H9 (cell line): ENCODE results near the gene VRK1. TPM values are rescaled to one million over a fixed set of nuclear protein-coding genes. Genes with fewer than 3 reads are reported as not detected.

Source experiments
- DNase-seq: peaks from one replicate; pipeline ENCODE4 v3.0.0-alpha.2; 2017
- H2AFZ ChIP-seq: one replicate; pipeline ENCODE4 v1.6.1; 2013; ENCODE audit warnings: mild to moderate bottlenecking, low read length, control low read depth, moderate library complexity
- H2AK5ac ChIP-seq: 2 replicates; pipeline ENCODE4 v1.6.1; 2013; ENCODE audit warnings: low read length, control low read depth, mixed read lengths; ENCODE audit not compliant: insufficient read length
- H2BK120ac ChIP-seq: one replicate; pipeline ENCODE4 v1.6.1; 2013; ENCODE audit warnings: low read depth, mild to moderate bottlenecking, low read length, control low read depth, inconsistent platforms; ENCODE audit not compliant: poor library complexity, severe bottlenecking
- H2BK12ac ChIP-seq: 2 replicates; pipeline ENCODE4 v1.6.1; 2013; ENCODE audit warnings: low read length, control low read depth, mixed read lengths, low read depth; ENCODE audit not compliant: insufficient read length
- H2BK15ac ChIP-seq: 2 replicates; pipeline ENCODE4 v1.6.1; 2013; ENCODE audit warnings: low read depth, low read length, control low read depth
- H2BK20ac ChIP-seq: one replicate; pipeline ENCODE4 v1.6.1; 2013; ENCODE audit warnings: low read depth, mild to moderate bottlenecking, low read length, control low read depth, inconsistent platforms; ENCODE audit not compliant: poor library complexity, severe bottlenecking
- H2BK5ac ChIP-seq: 2 replicates; pipeline ENCODE4 v1.6.1; 2013; ENCODE audit warnings: low read length, control low read depth, mixed read lengths; ENCODE audit not compliant: insufficient read length
- H3K14ac ChIP-seq: 2 replicates; pipeline ENCODE4 v1.6.1; 2013; ENCODE audit warnings: low read length, control low read depth; ENCODE audit not compliant: insufficient read depth
- H3K18ac ChIP-seq: 2 replicates; pipeline ENCODE4 v1.6.1; 2013; ENCODE audit warnings: low read depth, mild to moderate bottlenecking, mixed read lengths, low read length, control low read depth; ENCODE audit not compliant: insufficient read length
- H3K23ac ChIP-seq: 2 replicates; pipeline ENCODE4 v1.6.1; 2013; ENCODE audit warnings: low read length, control low read depth, mixed read lengths, low read depth; ENCODE audit not compliant: insufficient read length
- H3K23me2 ChIP-seq: 2 replicates; pipeline ENCODE4 v1.6.1; 2013; ENCODE audit warnings: low read depth, mild to moderate bottlenecking, mixed read lengths, low read length, control low read depth; ENCODE audit not compliant: insufficient read length, poor library complexity, severe bottlenecking
- H3K27ac ChIP-seq: 2 replicates; pipeline ENCODE4 v1.5.1; 2013; ENCODE audit warnings: low read length, control low read depth, mixed read lengths, low read depth; ENCODE audit not compliant: insufficient read length
- H3K27me3 ChIP-seq: 2 replicates; pipeline ENCODE4 v1.6.1; 2013; ENCODE audit warnings: low read length, control low read depth, inconsistent platforms; ENCODE audit not compliant: insufficient read depth
- H3K4ac ChIP-seq: 2 replicates; pipeline ENCODE4 v1.6.1; 2013; ENCODE audit warnings: low read depth, mild to moderate bottlenecking, control low read depth, inconsistent platforms, low read length, moderate library complexity
- H3K4me1 ChIP-seq: 2 replicates; pipeline ENCODE4 v1.6.1; 2013; ENCODE audit warnings: low read length, control low read depth, inconsistent platforms; ENCODE audit not compliant: insufficient read depth
- H3K4me2 ChIP-seq: 2 replicates; pipeline ENCODE4 v1.6.1; 2013; ENCODE audit warnings: low read length, control low read depth, mixed read lengths; ENCODE audit not compliant: insufficient read length, insufficient read depth
- H3K56ac ChIP-seq: 2 replicates; pipeline ENCODE4 v1.6.1; 2013; ENCODE audit warnings: low read depth, mild to moderate bottlenecking, mixed read lengths, low read length, control low read depth; ENCODE audit not compliant: insufficient read length
- H3K79me1 ChIP-seq: 2 replicates; pipeline ENCODE4 v1.6.1; 2013; ENCODE audit warnings: low read depth, mild to moderate bottlenecking, moderate library complexity, low read length, control low read depth, inconsistent platforms; ENCODE audit not compliant: insufficient read depth, poor library complexity, severe bottlenecking
- H3K79me2 ChIP-seq: 2 replicates; pipeline ENCODE4 v1.6.1; 2013; ENCODE audit warnings: low read length, control low read depth, inconsistent platforms; ENCODE audit not compliant: insufficient read depth
- H3K9ac ChIP-seq: 2 replicates; pipeline ENCODE4 v1.6.1; 2013; ENCODE audit warnings: low read length, control low read depth, mixed read lengths; ENCODE audit not compliant: insufficient read length; ENCODE audit errors: extremely low read depth
- H3K9me3 ChIP-seq: one replicate; pipeline ENCODE4 v1.6.1; 2013; ENCODE audit warnings: low read depth, low read length, inconsistent platforms; ENCODE audit not compliant: control insufficient read depth
- H3T11ph ChIP-seq: one replicate; pipeline ENCODE4 v1.6.1; 2013; ENCODE audit warnings: mild to moderate bottlenecking, low read length, control low read depth, inconsistent platforms
- H4K20me1 ChIP-seq: one replicate; pipeline ENCODE4 v1.6.1; 2013; ENCODE audit not compliant: control insufficient read depth, insufficient read length, insufficient read depth
- H4K5ac ChIP-seq: 2 replicates; pipeline ENCODE4 v1.6.1; 2013; ENCODE audit warnings: low read depth, mild to moderate bottlenecking, mixed read lengths, low read length, control low read depth; ENCODE audit not compliant: insufficient read length
- H4K8ac ChIP-seq: replicated peaks from 2 replicates; pipeline ENCODE4 v1.6.1; 2013; ENCODE audit warnings: low read length, control low read depth, mixed read lengths, low read depth; ENCODE audit not compliant: insufficient read length
- H4K91ac ChIP-seq: 2 replicates; pipeline ENCODE4 v1.6.1; 2013; ENCODE audit warnings: low read depth, mild to moderate bottlenecking, moderate library complexity, mixed read lengths, low read length, control low read depth; ENCODE audit not compliant: insufficient read length
- H3K27ac Mint-ChIP-seq, 3 experiments: 2 replicates in 2 of 3; 3 replicates in 1 of 3; pipeline ENCODE4 v1.8.0; 2020 to 2021; ENCODE audit warnings: mixed read lengths in 3 of 3, mild to moderate bottlenecking in 1 of 3, moderate library complexity in 1 of 3
- H3K27me3 Mint-ChIP-seq: 2 replicates; pipeline ENCODE4 v1.8.0; 2021; ENCODE audit warnings: low read depth, mild to moderate bottlenecking, moderate library complexity, mixed read lengths
- H3K36me3 Mint-ChIP-seq, 3 experiments: 2 replicates in 2 of 3; 3 replicates in 1 of 3; pipeline ENCODE4 v1.8.0; 2020 to 2021; ENCODE audit warnings: low read depth in 3 of 3, mixed read lengths in 3 of 3; ENCODE audit not compliant: insufficient read depth in 1 of 3
- H3K4me1 Mint-ChIP-seq, 2 experiments: 2 replicates each; pipeline ENCODE4 v1.8.0; 2020; ENCODE audit warnings: mixed read lengths in 2 of 2
- H3K4me3 Mint-ChIP-seq, 2 experiments: 2 replicates in 1 of 2; 3 replicates in 1 of 2; pipeline ENCODE4 v1.8.0; 2020 to 2021; ENCODE audit warnings: mild to moderate bottlenecking in 2 of 2, mixed read lengths in 2 of 2, moderate library complexity in 1 of 2
- H3K9me3 Mint-ChIP-seq, 2 experiments: 2 replicates in 1 of 2; 3 replicates in 1 of 2; pipeline ENCODE4 v1.8.0; 2020; ENCODE audit warnings: mild to moderate bottlenecking in 2 of 2, mixed read lengths in 2 of 2, moderate library complexity in 1 of 2
- CTCF ChIP-seq: fragments of 200-600 bp; sonication (generic); conservative IDR thresholded peaks from 3 replicates; pipeline ENCODE4 v1.8.0; 2021; ENCODE audit warnings: antibody characterized with exemption, mild to moderate bottlenecking
- WGBS: extraction: QIAGEN DNeasy Blood & Tissue Kit; methylation state at CpG from one replicate; pipeline ENCODE4 v1.1.7; 2013; ENCODE audit warnings: missing lambda C conversion rate, low lambda C conversion rate, mixed read lengths; ENCODE audit not compliant: insufficient read length; ENCODE audit errors: extremely low coverage; 5-methylcytosine and 5-hydroxymethylcytosine counted together
- total RNA-seq: library from RNA; stranded (reverse); gene quantifications from 2 replicates; pipeline ENCODE4 v1.2.1, GENCODE V29; 2021

Gene VRK1
- total RNA-seq, 1 experiment from 2014 or later, result 55.7 TPM

- peaks cover 1% of the 10 kb centered on the region for H3K79me1 ChIP-seq
- no peaks in the 10 kb centered on the region for H3K23me2 ChIP-seq
- H3K56ac ChIP-seq, result no peak overlapping the region
- H3K4me2 ChIP-seq, result no peak overlapping the region
- H3K27ac Mint-ChIP-seq, result no peak overlapping the region
- no peak for DNase-seq
- no peak overlapping the region for H3K4ac ChIP-seq
- no peak overlapping the region for H2BK5ac ChIP-seq
- no CpG with 5 or more reads among the region's 3 CpGs for WGBS
- no peak for TF ChIP-seq CTCF
- no peak overlapping the region for H3K14ac ChIP-seq
- no peaks in the 10 kb centered on the region for H3K27me3 Mint-ChIP-seq
- no peak overlapping the region for H4K5ac ChIP-seq
- H3K9me3 Mint-ChIP-seq, result no peaks in the 10 kb centered on the region; a peak in 1 of 5 replicates
- peaks cover 3% of the 10 kb centered on the region; the same call in 1 of the 2 replicates for H3K4me1 ChIP-seq
- no peak overlapping the region for H3T11ph ChIP-seq
- H2BK15ac ChIP-seq, result no peak overlapping the region
- H3K9ac ChIP-seq, result no peak overlapping the region
- no peak overlapping the region for H3K18ac ChIP-seq
- H2AK5ac ChIP-seq, result no peak overlapping the region
- H2BK12ac ChIP-seq, result no peak overlapping the region
- H4K8ac ChIP-seq, result no peak overlapping the region
- H2BK120ac ChIP-seq, result no peak overlapping the region
- no peak overlapping the region for H3K27ac ChIP-seq
- no peak overlapping the region for H3K23ac ChIP-seq
- no peak overlapping the region for H4K91ac ChIP-seq
- no peaks in the 10 kb centered on the region for H4K20me1 ChIP-seq
- no peak overlapping the region for H2BK20ac ChIP-seq
- peaks cover 10% of the 10 kb centered on the region; the same call in 1 of the 2 replicates for H3K79me2 ChIP-seq
- no peak overlapping the region for H3K4me3 Mint-ChIP-seq
- H2AFZ ChIP-seq, result no peak overlapping the region
- peaks cover 9 to 16% of the 10 kb centered on the region in 2 experiments for H3K4me1 Mint-ChIP-seq
- H3K27me3 ChIP-seq, result no peaks in the 10 kb centered on the region
- H3K9me3 ChIP-seq, result no peaks in the 10 kb centered on the region
- H3K36me3 Mint-ChIP-seq, result no peaks in the 10 kb centered on the region
Observed at GRCh38 chr14:96816281-96816680, 19.1 kb downstream of the VRK1 start.
